A549 (cell line): ENCODE measurements around the gene PRR15. TPM values are rescaled to one million over a fixed set of nuclear protein-coding genes. Genes with fewer than 3 reads are reported as not detected.
A peak's percentile ranks its signal among the peaks of the same experiment; 100 is the strongest.

Experiments
- ATAC-seq, 2 experiments: fragments of 200-7000 bp in 1 of 2; fragments of >200 bp in 1 of 2; cut with Nextera tagmentation in 1 of 2; cut with Tn5 transposase in 1 of 2; 3 replicates each; pipeline versions ENCODE4 v1.8.0 to v1.9.1; 2018 to 2020; ENCODE audit warnings: mild to moderate bottlenecking in 1 of 2, moderate library complexity in 1 of 2
- CTCF ChIA-PET: fragments of 300-600 bp; sonication (Branson Sonifier 250); formaldehyde crosslinking; extraction: SDS; loops from one replicate; lab custom pipeline; 2021; ENCODE audit warnings: antibody characterized with exemption, inconsistent platforms; lab: Yijun Ruan, JAX
- POLR2A ChIA-PET: fragments of 350-600 bp; formaldehyde crosslinking; extraction: SDS; loops from one replicate; lab custom pipeline; 2021; ENCODE audit warnings: antibody characterized with exemption, inconsistent platforms; lab: Yijun Ruan, JAX
- DNase-seq, 2 experiments: peaks; one replicate each; pipeline versions ENCODE4 v3.0.0 to v3.0.0-alpha.2; 2011 to 2016; ENCODE audit warnings: low read depth in 1 of 2, low spot score in 1 of 2
- FAIRE-seq: peaks from 2 replicates; lab custom pipeline; 2011; peaks lifted over from hg19 to GRCh38; lab: Jason Lieb, UNC
- H3K27ac ChIP-seq, 2 experiments: fragments of >200 bp; sonication (Bioruptor Twin); formaldehyde crosslinking; 3 replicates each; pipeline ENCODE4 v1.5.1; 2016 to 2017
- H3K4me1 ChIP-seq: fragments of >200 bp; sonication (Bioruptor Twin); formaldehyde crosslinking; 3 replicates; pipeline ENCODE4 v1.6.1; 2016
- H3K4me2 ChIP-seq: fragments of >200 bp; sonication (Bioruptor Twin); formaldehyde crosslinking; 3 replicates; pipeline ENCODE4 v1.6.1; 2016
- H3K4me3 ChIP-seq: fragments of >200 bp; sonication (Bioruptor Twin); formaldehyde crosslinking; 3 replicates; pipeline ENCODE4 v1.5.1; 2016
- H3K9me3 ChIP-seq: fragments of >200 bp; sonication (Bioruptor Twin); formaldehyde crosslinking; 3 replicates; pipeline ENCODE4 v1.6.1; 2016
- EHMT2 ChIP-seq: fragments of 200-600 bp; sonication (generic); IDR thresholded peaks from 2 replicates; pipeline ENCODE4 v1.6.1; 2016; ENCODE audit warnings: antibody characterized with exemption, low read depth, mild to moderate bottlenecking, moderate library complexity
- FOSL2 ChIP-seq, 2 experiments: fragments of 450-650 bp in 1 of 2; fragments of >200 bp in 1 of 2; sonication (Bioruptor Twin) in 1 of 2; formaldehyde crosslinking; IDR thresholded peaks; 2 replicates each; pipeline versions ENCODE4 v1.5.0 to v1.6.1; 2016 to 2020; ENCODE audit warnings: mild to moderate bottlenecking in 1 of 2, moderate library complexity in 1 of 2
- HEYL ChIP-seq: fragments of 250-450 bp; sonication (Bioruptor Pico); IDR thresholded peaks from 2 replicates; pipeline ENCODE4 v1.8.0; 2021; ENCODE audit warnings: mild to moderate bottlenecking, moderate library complexity
- HOXA7 ChIP-seq: fragments of 250-450 bp; sonication (Bioruptor Pico); IDR thresholded peaks from 2 replicates; pipeline ENCODE4 v1.5.0; 2020; ENCODE audit warnings: mild to moderate bottlenecking, moderate library complexity
- HOXB13 ChIP-seq: fragments of 250-450 bp; sonication (Bioruptor Pico); IDR thresholded peaks from 2 replicates; pipeline ENCODE4 v1.5.0; 2020; ENCODE audit warnings: low read depth, mild to moderate bottlenecking, moderate library complexity
- JUN ChIP-seq, 2 experiments: fragments of >200 bp; sonication (Bioruptor Twin); formaldehyde crosslinking; IDR thresholded peaks; 2 replicates in 1 of 2; 3 replicates in 1 of 2; pipeline ENCODE4 v1.6.1; 2016 to 2017
- MAFK ChIP-seq: fragments of 450-650 bp; IDR thresholded peaks from 2 replicates; pipeline ENCODE4 v1.6.1; 2014; ENCODE audit not compliant: partially characterized antibody
- MAZ ChIP-seq: fragments of 150-350 bp; IDR thresholded peaks from 2 replicates; pipeline ENCODE4 v1.6.1; 2014; ENCODE audit warnings: antibody characterized with exemption, low read depth, low read length, borderline replicate concordance
- MYC ChIP-seq: IDR thresholded peaks from 2 replicates; pipeline ENCODE4 v1.6.1; 2012; ENCODE audit warnings: mild to moderate bottlenecking, inconsistent platforms, low read length, improper control_type of control experiment, borderline replicate concordance
- NFE2L2 ChIP-seq: fragments of 150-350 bp; conservative IDR thresholded peaks from 2 replicates; pipeline ENCODE4 v1.6.1; 2014; ENCODE audit warnings: low read length
- NR3C1 ChIP-seq: fragments of >200 bp; sonication (Bioruptor Twin); formaldehyde crosslinking; IDR thresholded peaks from 3 replicates; pipeline ENCODE4 v1.6.1; 2017
- PHF8 ChIP-seq: fragments of 200-600 bp; sonication (generic); IDR thresholded peaks from 2 replicates; pipeline ENCODE4 v1.6.1; 2016; ENCODE audit warnings: low read depth, mild to moderate bottlenecking, antibody characterized with exemption, moderate library complexity, borderline replicate concordance
- POLR2AphosphoS2 ChIP-seq: conservative IDR thresholded peaks from 2 replicates; pipeline ENCODE4 v1.6.1; 2012; ENCODE audit warnings: low read length, improper control_type of control experiment, inconsistent platforms
- RAD21 ChIP-seq, 2 experiments: fragments of >200 bp in 1 of 2; sonication (Bioruptor Twin) in 1 of 2; formaldehyde crosslinking in 1 of 2; IDR thresholded peaks in 1 of 2; conservative IDR thresholded peaks in 1 of 2; 2 replicates in 1 of 2; 3 replicates in 1 of 2; pipeline ENCODE4 v1.6.1; 2012 to 2018; ENCODE audit warnings: inconsistent platforms in 1 of 2
- RARB ChIP-seq: fragments of 250-450 bp; sonication (Bioruptor Pico); IDR thresholded peaks from 2 replicates; pipeline ENCODE4 v1.8.0; 2021; ENCODE audit warnings: mild to moderate bottlenecking, moderate library complexity
- SMC3 ChIP-seq: fragments of >200 bp; sonication (Bioruptor Twin); formaldehyde crosslinking; IDR thresholded peaks from 3 replicates; pipeline ENCODE4 v1.6.1; 2018; ENCODE audit warnings: inconsistent platforms
- ZSCAN20 ChIP-seq: fragments of 250-450 bp; sonication (Bioruptor Pico); IDR thresholded peaks from 2 replicates; pipeline ENCODE4 v1.8.0; 2022; ENCODE audit warnings: mild to moderate bottlenecking, moderate library complexity
- WGBS: methylation state at CpG from one replicate; pipeline ENCODE4 v1.1.6; 2017; ENCODE audit errors: missing lambda C conversion rate; 5-methylcytosine and 5-hydroxymethylcytosine counted together
- polyA plus RNA-seq, 4 experiments: library from polyadenylated mRNA; depleted of rRNA in 3 of 4; stranded (reverse); fragments of >200 nt; fragmentation: RNase III in 1 of 4; extraction: RNeasy Plus Mini Kit Qiagen cat#74134 plus additional on column Dnase treatment in 1 of 4; gene quantifications; 2 replicates in 3 of 4; 3 replicates in 1 of 4; pipeline ENCODE4 v1.2.3, GENCODE V29; 2011 to 2017
- TF ChIP-seq, protein P1 (sequence below): fragments of >200 bp; sonication (Bioruptor Twin); formaldehyde crosslinking; IDR thresholded peaks from 2 replicates; pipeline ENCODE4 v1.6.1; 2016
- TF ChIP-seq, protein P2 (sequence below): IDR thresholded peaks from 2 replicates; pipeline ENCODE4 v1.6.1; 2012
- TF ChIP-seq, protein P3 (sequence below): fragments of >200 bp; sonication (Bioruptor Twin); formaldehyde crosslinking; IDR thresholded peaks from 3 replicates; pipeline ENCODE4 v1.5.1; 2016
- TF ChIP-seq, protein P4 (sequence below): IDR thresholded peaks from 2 replicates; pipeline ENCODE4 v1.6.1; 2012; ENCODE audit warnings: low read depth, borderline replicate concordance
- TF ChIP-seq, protein P5 (sequence below): IDR thresholded peaks from 2 replicates; pipeline ENCODE4 v1.6.1; 2012

The PRR15 gene
- polyA plus RNA-seq, 2 of the 4 experiments (the other 2 are of a cell fraction), result 1.6 to 2.5 TPM

DNA sequence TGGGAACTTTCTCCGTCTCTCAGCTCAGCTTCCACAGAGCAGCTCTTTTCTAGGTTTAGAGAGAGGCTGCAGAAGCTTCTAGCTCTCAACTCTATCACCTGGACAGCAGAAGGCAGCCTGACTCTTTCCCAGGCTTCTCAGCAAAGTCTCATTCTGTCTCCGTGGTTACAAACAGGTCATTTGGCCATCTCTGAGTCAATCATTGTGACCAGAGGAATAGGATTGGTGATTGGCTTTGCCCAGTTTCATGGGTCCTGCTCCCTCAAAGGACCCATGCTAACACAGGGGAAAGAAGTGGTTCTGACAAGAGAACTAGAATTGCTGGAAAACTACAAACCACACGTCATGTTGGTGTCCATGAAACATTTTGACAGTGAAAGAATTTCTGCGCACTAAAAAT lies 43.6 kb downstream of the PRR15 start:
- H3K4me2 ChIP-seq, result peak overlapping the region; percentile 65; the same call in 2 of the 3 replicates
- H3K9me3 ChIP-seq, result no peaks in the 10 kb centered on the region
- no peak for TF ChIP-seq RARB (CRISPR knock-in tag)
- no peak for TF ChIP-seq NR3C1
- TF ChIP-seq, protein P1, sequence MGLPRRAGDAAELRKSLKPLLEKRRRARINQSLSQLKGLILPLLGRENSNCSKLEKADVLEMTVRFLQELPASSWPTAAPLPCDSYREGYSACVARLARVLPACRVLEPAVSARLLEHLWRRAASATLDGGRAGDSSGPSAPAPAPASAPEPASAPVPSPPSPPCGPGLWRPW, result no peak
- no peak for TF ChIP-seq JUN (IDR thresholded peaks at IDR 0.05)
- TF ChIP-seq HOXA7 (CRISPR knock-in tag), result no peak
- WGBS, result 96% methylated on average over 4 of the region's 4 CpGs
- ATAC-seq (no peak), DNase-seq (no peak), FAIRE-seq (no peak)
- POLR2A ChIA-PET, result no interaction called here
- H3K27ac ChIP-seq, result peak overlapping the region; percentile 61 to 72; a peak in 5 of 6 replicates
- CTCF ChIA-PET, result interaction anchor here (3.7 kb wide), 1 partner anchor 16 kb away, joined by 27 read pairs; no protein-coding TSS in a partner anchor
- H3K4me1 ChIP-seq, result peaks cover 48% of the 10 kb centered on the region
- H3K4me3 ChIP-seq, result no peak overlapping the region

DNA sequence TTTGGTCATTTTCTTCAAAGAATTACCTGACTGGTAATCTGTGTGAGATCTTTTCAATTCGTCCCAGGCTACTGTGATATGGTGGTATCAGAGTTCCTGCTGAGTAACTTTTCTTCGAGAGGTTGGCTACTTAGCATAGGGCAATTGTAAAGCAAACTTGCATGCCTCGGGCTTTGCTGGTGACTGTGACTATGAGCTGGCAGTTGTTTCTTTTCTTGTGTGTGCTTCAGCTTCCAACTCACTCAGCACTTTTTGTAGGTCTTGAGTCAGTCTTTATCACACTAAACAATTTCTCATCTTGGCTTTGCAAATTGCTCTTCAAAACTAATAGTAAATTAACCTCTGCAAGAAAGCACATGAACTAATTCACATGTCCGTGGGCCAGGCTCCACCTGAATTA lies 44.3 kb downstream of the PRR15 start:
- Histone ChIP-seq H3K4me3 (no peak overlapping the region), H3K4me2 (peak overlapping the region; percentile 65), H3K9me3 (0 out of 3 replicates have a peak, but pooled peaks cover 3% of the 10 kb centered on the region), H3K27ac (peak overlapping the region in 1 of 2 experiments; percentile 71; a peak in 2 of 6 replicates), H3K4me1 (peaks cover 48% of the 10 kb centered on the region)
- POLR2A ChIA-PET, result interaction anchor here (0.6 kb wide), 1 partner anchor 45 kb away, joined by 4 read pairs; no protein-coding TSS in a partner anchor
- 0 out of 6 replicates have a peak, but pooled peaks of 1 of the 2 experiments have one; percentile 25 for ATAC-seq
- FAIRE-seq, result no peak
- TF ChIP-seq MAFK (peak; percentile 85), PHF8 (no peak)
- CTCF ChIA-PET, result interaction anchor here (0.6 to 3.7 kb wide), 2 partner anchors 11 to 16 kb away, joined by 3 to 27 read pairs; no protein-coding TSS in a partner anchor
- DNase-seq, result peak in 1 of 2 experiments; percentile 34
- WGBS, result 46% methylated on average over 4 of the region's 4 CpGs

DNA sequence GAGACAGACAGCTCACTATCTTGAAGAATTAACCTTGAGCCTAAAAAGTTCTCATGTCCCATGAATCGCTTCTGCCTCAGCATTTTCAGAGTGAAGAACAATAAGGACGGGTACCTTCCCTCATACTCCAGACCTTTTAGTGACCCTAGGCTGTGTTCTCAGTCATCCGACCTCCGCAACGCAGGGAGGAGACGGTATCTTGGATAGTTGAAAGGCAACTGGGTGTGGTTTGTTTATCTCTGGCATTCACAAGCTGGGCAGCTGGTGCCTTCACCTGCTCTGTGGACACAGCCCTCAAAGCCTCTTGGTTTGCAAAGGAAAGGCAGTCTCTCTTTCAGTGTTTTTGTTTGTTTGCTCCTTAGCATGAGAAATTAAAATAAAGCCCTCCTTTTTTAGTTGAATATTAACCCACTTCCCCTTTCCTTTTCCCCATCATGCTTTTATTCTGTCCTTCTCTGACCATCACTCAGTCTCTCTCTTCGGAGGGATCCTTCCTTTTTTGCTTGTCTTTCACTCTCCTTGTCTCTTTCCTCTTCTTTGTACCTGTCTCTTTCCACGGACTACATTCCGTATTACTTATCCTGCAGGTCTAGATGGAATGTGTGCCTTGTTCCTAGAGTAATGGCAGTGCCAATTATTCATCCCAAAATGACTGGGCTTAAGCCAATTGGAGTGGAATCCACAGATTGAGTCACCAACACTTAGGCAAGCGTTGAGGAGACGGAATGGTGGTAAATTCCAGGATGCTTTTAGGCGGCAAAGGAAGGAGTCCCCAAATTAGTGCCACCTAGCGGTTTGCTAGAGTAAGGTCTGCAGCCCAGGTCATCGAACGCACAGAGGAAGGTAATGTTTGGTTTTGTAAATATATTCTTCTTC lies 45.8 kb downstream of the PRR15 start:
- WGBS, result 11% methylated on average over 15 of the region's 15 CpGs
- peak; percentile 74 to 79 for ATAC-seq
- DNase-seq, result peak; percentile 62 to 77
- 0 out of 3 replicates have a peak, but pooled peaks cover 3% of the 10 kb centered on the region for H3K9me3 ChIP-seq
- TF ChIP-seq MYC (no peak), RAD21 (conservative IDR thresholded peaks at IDR 0.05 in 1 of 2, IDR thresholded peaks at IDR 0.05 in 1 of 2) (peak; percentile 50 to 53), SMC3 (peak; percentile 58), MAZ (no peak), PHF8 (no peak), HEYL (CRISPR knock-in tag) (no peak), FOSL2 (IDR thresholded peaks at IDR 0.05) (no peak), FOSL2 (CRISPR knock-in tag; IDR thresholded peaks at IDR 0.05) (peak; percentile 37; the same call in 1 of the 2 replicates), NFE2L2 (no peak), ZSCAN20 (CRISPR knock-in tag) (no peak), HOXA7 (CRISPR knock-in tag) (no peak), RARB (CRISPR knock-in tag) (no peak), JUN (IDR thresholded peaks at IDR 0.05) (no peak), HOXB13 (no peak), POLR2AphosphoS2 (no peak), EHMT2 (no peak)
- TF ChIP-seq, protein P2, sequence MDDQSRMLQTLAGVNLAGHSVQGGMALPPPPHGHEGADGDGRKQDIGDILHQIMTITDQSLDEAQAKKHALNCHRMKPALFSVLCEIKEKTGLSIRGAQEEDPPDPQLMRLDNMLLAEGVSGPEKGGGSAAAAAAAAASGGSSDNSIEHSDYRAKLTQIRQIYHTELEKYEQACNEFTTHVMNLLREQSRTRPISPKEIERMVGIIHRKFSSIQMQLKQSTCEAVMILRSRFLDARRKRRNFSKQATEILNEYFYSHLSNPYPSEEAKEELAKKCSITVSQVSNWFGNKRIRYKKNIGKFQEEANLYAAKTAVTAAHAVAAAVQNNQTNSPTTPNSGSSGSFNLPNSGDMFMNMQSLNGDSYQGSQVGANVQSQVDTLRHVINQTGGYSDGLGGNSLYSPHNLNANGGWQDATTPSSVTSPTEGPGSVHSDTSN, result no peak
- TF ChIP-seq, protein P3, sequence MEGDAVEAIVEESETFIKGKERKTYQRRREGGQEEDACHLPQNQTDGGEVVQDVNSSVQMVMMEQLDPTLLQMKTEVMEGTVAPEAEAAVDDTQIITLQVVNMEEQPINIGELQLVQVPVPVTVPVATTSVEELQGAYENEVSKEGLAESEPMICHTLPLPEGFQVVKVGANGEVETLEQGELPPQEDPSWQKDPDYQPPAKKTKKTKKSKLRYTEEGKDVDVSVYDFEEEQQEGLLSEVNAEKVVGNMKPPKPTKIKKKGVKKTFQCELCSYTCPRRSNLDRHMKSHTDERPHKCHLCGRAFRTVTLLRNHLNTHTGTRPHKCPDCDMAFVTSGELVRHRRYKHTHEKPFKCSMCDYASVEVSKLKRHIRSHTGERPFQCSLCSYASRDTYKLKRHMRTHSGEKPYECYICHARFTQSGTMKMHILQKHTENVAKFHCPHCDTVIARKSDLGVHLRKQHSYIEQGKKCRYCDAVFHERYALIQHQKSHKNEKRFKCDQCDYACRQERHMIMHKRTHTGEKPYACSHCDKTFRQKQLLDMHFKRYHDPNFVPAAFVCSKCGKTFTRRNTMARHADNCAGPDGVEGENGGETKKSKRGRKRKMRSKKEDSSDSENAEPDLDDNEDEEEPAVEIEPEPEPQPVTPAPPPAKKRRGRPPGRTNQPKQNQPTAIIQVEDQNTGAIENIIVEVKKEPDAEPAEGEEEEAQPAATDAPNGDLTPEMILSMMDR, result peak; percentile 77
- TF ChIP-seq, protein P4, sequence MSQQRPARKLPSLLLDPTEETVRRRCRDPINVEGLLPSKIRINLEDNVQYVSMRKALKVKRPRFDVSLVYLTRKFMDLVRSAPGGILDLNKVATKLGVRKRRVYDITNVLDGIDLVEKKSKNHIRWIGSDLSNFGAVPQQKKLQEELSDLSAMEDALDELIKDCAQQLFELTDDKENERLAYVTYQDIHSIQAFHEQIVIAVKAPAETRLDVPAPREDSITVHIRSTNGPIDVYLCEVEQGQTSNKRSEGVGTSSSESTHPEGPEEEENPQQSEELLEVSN, result peak; percentile 91
- TF ChIP-seq, protein P5, sequence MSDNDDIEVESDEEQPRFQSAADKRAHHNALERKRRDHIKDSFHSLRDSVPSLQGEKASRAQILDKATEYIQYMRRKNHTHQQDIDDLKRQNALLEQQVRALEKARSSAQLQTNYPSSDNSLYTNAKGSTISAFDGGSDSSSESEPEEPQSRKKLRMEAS, result peak; percentile 79
- TF ChIP-seq, all 56 proteins: peak for 6
- Histone ChIP-seq H3K4me3 (peak overlapping the region; percentile 4; the same call in 1 of the 3 replicates), H3K4me1 (peaks cover 48% of the 10 kb centered on the region), H3K4me2 (peak overlapping the region; percentile 65), H3K27ac (peak overlapping the region; percentile 49 to 71; a peak in 5 of 6 replicates)
- ChIA-PET CTCF (interaction anchor here (0.8 to 3.7 kb wide), 6 partner anchors 10 to 47 kb away, joined by 3 to 27 read pairs (median 4); no protein-coding TSS in a partner anchor), POLR2A (interaction anchor here (1.2 kb wide), 1 partner anchor 46 kb away, joined by 6 read pairs; the partner anchor contains the start of gene PRR15)
- no peak for FAIRE-seq
